Liver (tissue), 9 donors: Measurements from ENCODE around the gene GLIS1. TPM values are rescaled to one million over a fixed set of nuclear protein-coding genes. Genes with fewer than 3 reads are reported as not detected.

Source experiments
- DNase-seq: peaks from one replicate; pipeline ENCODE4 v3.0.0-alpha.2; 2017; ENCODE audit warnings: low spot score
- H3K27ac ChIP-seq, 2 donors: one replicate each; pipeline ENCODE4 v1.7.0; 2013; ENCODE audit warnings: inconsistent platforms in 2 of 2, low read length in 2 of 2, control low read depth in 1 of 2, low read depth in 1 of 2, mild to moderate bottlenecking in 1 of 2
- H3K27me3 ChIP-seq, 4 donors: one replicate each; pipeline versions ENCODE4 v1.6.1 to v1.7.0; 2013; ENCODE audit warnings: low read length in 3 of 4, inconsistent platforms in 1 of 4, mild to moderate bottlenecking in 1 of 4, moderate library complexity in 1 of 4; ENCODE audit not compliant: control insufficient read depth in 4 of 4, insufficient read depth in 4 of 4
- H3K36me3 ChIP-seq, 4 donors: one replicate each; pipeline versions ENCODE4 v1.6.1 to v1.7.0; 2013; ENCODE audit warnings: low read length in 3 of 4, mild to moderate bottlenecking in 3 of 4, low read depth in 1 of 4, moderate library complexity in 1 of 4; ENCODE audit not compliant: control insufficient read depth in 4 of 4, insufficient read depth in 3 of 4
- H3K4me1 ChIP-seq, 4 donors: one replicate each; pipeline versions ENCODE4 v1.6.1 to v1.7.0; 2013; ENCODE audit warnings: low read length in 3 of 4, mild to moderate bottlenecking in 3 of 4, moderate library complexity in 1 of 4; ENCODE audit not compliant: control insufficient read depth in 4 of 4, insufficient read depth in 4 of 4
- H3K4me3 ChIP-seq, 3 donors: one replicate each; pipeline versions ENCODE4 v1.6.1 to v1.7.0; 2013; ENCODE audit warnings: low read length in 3 of 3, control low read depth in 1 of 3, low read depth in 1 of 3, mild to moderate bottlenecking in 1 of 3
- H3K9ac ChIP-seq, 2 donors: one replicate each; pipeline ENCODE4 v1.7.0; 2013; ENCODE audit warnings: low read length in 2 of 2, mild to moderate bottlenecking in 2 of 2, moderate library complexity in 2 of 2, control low read depth in 1 of 2, low read depth in 1 of 2
- H3K9me3 ChIP-seq, 4 donors: one replicate each; pipeline versions ENCODE4 v1.6.1 to v1.7.0; 2013; ENCODE audit warnings: low read length in 3 of 4; ENCODE audit not compliant: control insufficient read depth in 4 of 4
- EGR1 ChIP-seq, 2 donors: IDR thresholded peaks; 2 replicates each; pipeline ENCODE4 v1.6.1; 2016 to 2018; ENCODE audit warnings: antibody characterized with exemption in 2 of 2, low read depth in 2 of 2
- FOXA2 ChIP-seq: IDR thresholded peaks from 2 replicates; pipeline ENCODE4 v1.6.1; 2016; ENCODE audit warnings: antibody characterized with exemption
- HNF4A ChIP-seq, 2 donors: conservative IDR thresholded peaks; 2 replicates each; pipeline ENCODE4 v1.6.1; 2016; ENCODE audit warnings: antibody characterized with exemption in 2 of 2, mild to moderate bottlenecking in 2 of 2
- HNF4G ChIP-seq: IDR thresholded peaks from 2 replicates; pipeline ENCODE4 v1.6.1; 2016; ENCODE audit warnings: antibody characterized with exemption
- JUND ChIP-seq, 2 donors: IDR thresholded peaks; 2 replicates each; pipeline ENCODE4 v1.6.1; 2016; ENCODE audit warnings: antibody characterized with exemption in 2 of 2
- MAX ChIP-seq: IDR thresholded peaks from 2 replicates; pipeline ENCODE4 v1.6.1; 2016; ENCODE audit warnings: antibody characterized with exemption
- NR2F2 ChIP-seq: IDR thresholded peaks from 2 replicates; pipeline ENCODE4 v1.6.1; 2016; ENCODE audit warnings: antibody characterized with exemption
- RAD21 ChIP-seq, 2 donors: IDR thresholded peaks; 2 replicates each; pipeline ENCODE4 v1.6.1; 2016; ENCODE audit warnings: antibody characterized with exemption in 2 of 2, mild to moderate bottlenecking in 2 of 2
- REST ChIP-seq: IDR thresholded peaks from 2 replicates; pipeline ENCODE4 v1.6.1; 2016; ENCODE audit warnings: antibody characterized with exemption, mild to moderate bottlenecking
- SP1 ChIP-seq: IDR thresholded peaks from 2 replicates; pipeline ENCODE4 v1.6.1; 2018; ENCODE audit warnings: antibody characterized with exemption, mild to moderate bottlenecking
- TAF1 ChIP-seq: conservative IDR thresholded peaks from 2 replicates; pipeline ENCODE4 v1.6.1; 2016; ENCODE audit warnings: antibody characterized with exemption, mild to moderate bottlenecking
- YY1 ChIP-seq: IDR thresholded peaks from 2 replicates; pipeline ENCODE4 v1.6.1; 2016; ENCODE audit warnings: antibody characterized with exemption, mild to moderate bottlenecking
- ZBTB33 ChIP-seq: IDR thresholded peaks from 2 replicates; pipeline ENCODE4 v1.6.1; 2016; ENCODE audit warnings: antibody characterized with exemption
- whole genome bisulfite sequencing: extraction: QIAGEN DNeasy Blood & Tissue Kit; methylation state at CpG from one replicate; pipeline ENCODE4 v1.1.7; 2013; 5-methylcytosine and 5-hydroxymethylcytosine counted together
- polyA plus RNA-seq, 2 donors: library from polyadenylated mRNA; stranded (reverse) in 1 of 2; unstranded in 1 of 2; fragments of 200-250 nt in 1 of 2; fragments of >200 nt in 1 of 2; fragmentation: Nextera tagmentation in 1 of 2; extraction: Ambion mirVana in 1 of 2; gene quantifications; one replicate each; pipeline versions ENCODE4 v1.2.1 to v1.2.3, GENCODE V29; 2013 to 2015
- total RNA-seq, 2 donors: library from RNA; depleted of rRNA; stranded (reverse); fragments of >200 nt; gene quantifications; one replicate each; pipeline ENCODE4 v1.2.3, GENCODE V29; 2014
- donor health status: healthy.
- donor health status: healthy.
- donor health status: healthy.
- donor health status: healthy.
- donor health status: healthy.

Gene GLIS1
- total and polyA plus RNA-seq, 4 donors, result under 0.01 to 0.05 TPM; not detected in 2

DNA sequence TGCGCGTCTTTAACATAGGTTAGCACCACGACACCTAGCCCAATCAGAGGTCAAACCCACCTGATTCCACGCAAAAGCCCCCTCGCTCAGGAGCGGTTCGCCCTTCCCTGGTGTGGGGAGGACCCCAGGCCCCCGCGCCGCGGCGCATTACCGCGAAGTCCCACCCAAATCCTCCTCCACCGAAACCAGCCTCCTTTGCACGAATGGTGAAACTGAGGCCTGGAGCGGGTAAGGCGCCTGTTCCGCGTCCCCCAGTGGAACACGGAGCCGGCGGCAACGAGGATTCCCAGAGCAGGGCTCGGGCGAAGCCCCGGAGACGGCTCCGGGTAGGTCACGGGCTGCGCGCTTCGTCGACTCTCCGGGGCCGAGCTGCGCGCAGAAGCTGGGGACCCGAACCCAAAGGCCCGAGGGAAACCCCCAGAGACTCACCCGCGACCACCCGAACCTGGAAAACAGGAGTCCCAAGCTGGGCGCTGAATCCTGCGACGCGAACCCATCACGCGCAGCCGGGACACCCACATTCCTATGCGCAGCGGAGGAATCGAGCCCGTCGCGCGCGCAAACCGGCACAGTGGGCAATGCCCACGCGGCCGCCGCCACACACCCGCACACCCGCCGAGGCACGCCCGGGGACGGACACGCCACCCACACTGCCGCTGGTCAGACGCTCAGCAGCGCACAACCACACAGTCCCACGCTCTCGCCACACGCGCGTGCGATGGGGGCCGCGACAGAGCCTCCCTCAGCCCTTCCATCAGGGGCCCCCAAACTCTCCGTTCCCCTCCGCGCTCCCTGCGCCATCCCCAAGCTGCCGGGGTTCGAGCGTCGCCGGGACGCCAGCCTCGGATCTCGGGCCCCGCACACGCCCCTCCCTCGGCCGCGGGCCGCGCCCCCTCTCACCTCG lies 507 bp downstream of the GLIS1 start (continued):
- TF ChIP-seq YY1, result no peak
- no peak for TF ChIP-seq REST
- TF ChIP-seq JUND (IDR thresholded peaks at IDR 0.05), result no peak
- TF ChIP-seq RAD21 (IDR thresholded peaks at IDR 0.05), result no peak
- TF ChIP-seq HNF4G, result no peak

DNA sequence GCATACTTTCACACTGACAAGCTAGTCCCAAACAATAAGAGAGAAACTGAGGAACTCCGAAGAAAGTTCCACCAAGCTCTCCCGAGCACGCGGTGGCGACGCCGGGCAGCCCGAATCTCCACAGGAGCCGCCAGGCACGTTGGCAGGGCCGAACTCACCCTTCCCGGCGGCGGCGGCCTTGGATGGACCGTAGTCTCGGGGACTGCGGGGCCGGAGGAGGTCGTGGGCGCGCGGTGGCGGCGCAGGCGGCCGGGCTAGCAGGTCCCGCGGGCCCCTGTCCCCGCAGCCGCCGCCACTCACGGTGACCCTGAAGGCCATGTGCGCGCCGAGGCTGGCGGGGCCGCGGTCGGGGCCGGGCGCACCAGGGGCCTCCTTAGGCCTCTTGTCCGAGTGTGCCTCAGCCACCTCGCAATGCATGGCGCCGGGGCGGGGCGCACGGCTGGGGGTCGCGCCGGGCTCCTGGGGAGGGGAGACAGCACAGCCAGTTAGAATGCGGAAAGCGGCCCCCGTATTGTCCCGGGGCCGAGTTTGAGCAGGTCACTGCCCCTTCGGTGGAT lies 1.2 kb downstream of the GLIS1 start:
- TF ChIP-seq SP1, result no peak
- TF ChIP-seq RAD21 (IDR thresholded peaks at IDR 0.05), result no peak
- TF ChIP-seq HNF4A (conservative IDR thresholded peaks at IDR 0.05), result no peak
- TF ChIP-seq TAF1, result no peak
- TF ChIP-seq HNF4G, result no peak
- TF ChIP-seq MAX, result no peak
- no peak for TF ChIP-seq FOXA2
- no peak for TF ChIP-seq YY1
- TF ChIP-seq ZBTB33, result no peak
- TF ChIP-seq REST, result no peak
- TF ChIP-seq JUND (IDR thresholded peaks at IDR 0.05), result no peak
- TF ChIP-seq NR2F2, result no peak
- TF ChIP-seq EGR1 (IDR thresholded peaks at IDR 0.05; ENCODE audit: low read depth in 2 of 2), result no peak
- 4% methylated on average over 58 of the region's 58 CpGs for WGBS
- DNase-seq, result no peak
- Histone ChIP-seq H3K27me3 (peaks cover 4 to 22% (median 8%) of the 10 kb centered on the region in 4 donors), H3K4me3 (peak overlapping the region in 1 of 3 donors; percentile 24), H3K27ac (no peak overlapping the region), H3K9ac (no peak overlapping the region), H3K4me1 (peaks cover 13 to 22% (median 16%) of the 10 kb centered on the region in 4 donors), H3K9me3 (peaks cover 0 to 6% (median 3%) of the 10 kb centered on the region in 4 donors), H3K36me3 (no peaks in the 10 kb centered on the region)
